A549 (cell line): Measurements from ENCODE around the gene ARHGAP28. TPM values are rescaled to one million over a fixed set of nuclear protein-coding genes. Genes with fewer than 3 reads are reported as not detected.

Experiments
- ATAC-seq, 2 experiments: fragments of 200-7000 bp in 1 of 2; fragments of >200 bp in 1 of 2; cut with Nextera tagmentation in 1 of 2; cut with Tn5 transposase in 1 of 2; 3 replicates each; pipeline versions ENCODE4 v1.8.0 to v1.9.1; 2018 to 2020; ENCODE audit warnings: mild to moderate bottlenecking in 1 of 2, moderate library complexity in 1 of 2
- CTCF ChIA-PET: fragments of 300-600 bp; sonication (Branson Sonifier 250); formaldehyde crosslinking; extraction: SDS; loops from one replicate; lab custom pipeline; 2021; ENCODE audit warnings: antibody characterized with exemption, inconsistent platforms; lab: Yijun Ruan, JAX
- POLR2A ChIA-PET: fragments of 350-600 bp; formaldehyde crosslinking; extraction: SDS; loops from one replicate; lab custom pipeline; 2021; ENCODE audit warnings: antibody characterized with exemption, inconsistent platforms; lab: Yijun Ruan, JAX
- DNase-seq, 2 experiments: peaks; one replicate each; pipeline versions ENCODE4 v3.0.0 to v3.0.0-alpha.2; 2011 to 2016; ENCODE audit warnings: low read depth in 1 of 2, low spot score in 1 of 2
- FAIRE-seq: peaks from 2 replicates; lab custom pipeline; 2011; peaks lifted over from hg19 to GRCh38; lab: Jason Lieb, UNC
- H3K27ac ChIP-seq, 2 experiments: fragments of >200 bp; sonication (Bioruptor Twin); formaldehyde crosslinking; 3 replicates each; pipeline ENCODE4 v1.5.1; 2016 to 2017
- H3K4me1 ChIP-seq: fragments of >200 bp; sonication (Bioruptor Twin); formaldehyde crosslinking; 3 replicates; pipeline ENCODE4 v1.6.1; 2016
- H3K4me2 ChIP-seq: fragments of >200 bp; sonication (Bioruptor Twin); formaldehyde crosslinking; 3 replicates; pipeline ENCODE4 v1.6.1; 2016
- H3K4me3 ChIP-seq: fragments of >200 bp; sonication (Bioruptor Twin); formaldehyde crosslinking; 3 replicates; pipeline ENCODE4 v1.5.1; 2016
- H3K9me3 ChIP-seq: fragments of >200 bp; sonication (Bioruptor Twin); formaldehyde crosslinking; 3 replicates; pipeline ENCODE4 v1.6.1; 2016
- BHLHE40 ChIP-seq: IDR thresholded peaks from 2 replicates; pipeline ENCODE4 v1.6.1; 2012; ENCODE audit warnings: low read depth, low read length, inconsistent platforms
- CHD4 ChIP-seq: fragments of 200-600 bp; sonication (generic); IDR thresholded peaks from 2 replicates; pipeline ENCODE4 v1.6.1; 2016; ENCODE audit warnings: antibody characterized with exemption, mild to moderate bottlenecking, borderline replicate concordance
- EHMT2 ChIP-seq: fragments of 200-600 bp; sonication (generic); IDR thresholded peaks from 2 replicates; pipeline ENCODE4 v1.6.1; 2016; ENCODE audit warnings: antibody characterized with exemption, low read depth, mild to moderate bottlenecking, moderate library complexity
- ESRRA ChIP-seq: fragments of 150-350 bp; IDR thresholded peaks from 2 replicates; pipeline ENCODE4 v1.6.1; 2014; ENCODE audit warnings: mild to moderate bottlenecking, low read length, borderline replicate concordance
- FOSL2 ChIP-seq, 2 experiments: fragments of 450-650 bp in 1 of 2; fragments of >200 bp in 1 of 2; sonication (Bioruptor Twin) in 1 of 2; formaldehyde crosslinking; IDR thresholded peaks; 2 replicates each; pipeline versions ENCODE4 v1.5.0 to v1.6.1; 2016 to 2020; ENCODE audit warnings: mild to moderate bottlenecking in 1 of 2, moderate library complexity in 1 of 2
- FOXS1 ChIP-seq: fragments of 250-450 bp; sonication (Bioruptor Pico); IDR thresholded peaks from 2 replicates; pipeline ENCODE4 v1.5.0; 2020; ENCODE audit warnings: mild to moderate bottlenecking, moderate library complexity
- GATA3 ChIP-seq: IDR thresholded peaks from 2 replicates; pipeline ENCODE4 v1.6.1; 2012; ENCODE audit warnings: borderline replicate concordance
- JUN ChIP-seq, 2 experiments: fragments of >200 bp; sonication (Bioruptor Twin); formaldehyde crosslinking; IDR thresholded peaks; 2 replicates in 1 of 2; 3 replicates in 1 of 2; pipeline ENCODE4 v1.6.1; 2016 to 2017
- KDM1A ChIP-seq: fragments of 200-600 bp; sonication (generic); IDR thresholded peaks from 2 replicates; pipeline ENCODE4 v1.6.1; 2016; ENCODE audit warnings: low read depth, mild to moderate bottlenecking
- NFE2L2 ChIP-seq: fragments of 150-350 bp; conservative IDR thresholded peaks from 2 replicates; pipeline ENCODE4 v1.6.1; 2014; ENCODE audit warnings: low read length
- NPAS2 ChIP-seq: fragments of 250-450 bp; sonication (Bioruptor Pico); IDR thresholded peaks from 2 replicates; pipeline ENCODE4 v1.8.0; 2022; ENCODE audit warnings: mild to moderate bottlenecking, moderate library complexity, borderline replicate concordance
- NR3C1 ChIP-seq: fragments of >200 bp; sonication (Bioruptor Twin); formaldehyde crosslinking; IDR thresholded peaks from 3 replicates; pipeline ENCODE4 v1.6.1; 2017
- PHF8 ChIP-seq: fragments of 200-600 bp; sonication (generic); IDR thresholded peaks from 2 replicates; pipeline ENCODE4 v1.6.1; 2016; ENCODE audit warnings: low read depth, mild to moderate bottlenecking, antibody characterized with exemption, moderate library complexity, borderline replicate concordance
- RAD21 ChIP-seq, 2 experiments: fragments of >200 bp in 1 of 2; sonication (Bioruptor Twin) in 1 of 2; formaldehyde crosslinking in 1 of 2; IDR thresholded peaks in 1 of 2; conservative IDR thresholded peaks in 1 of 2; 2 replicates in 1 of 2; 3 replicates in 1 of 2; pipeline ENCODE4 v1.6.1; 2012 to 2018; ENCODE audit warnings: inconsistent platforms in 1 of 2
- RNF2 ChIP-seq: fragments of 200-600 bp; sonication (generic); IDR thresholded peaks from 2 replicates; pipeline ENCODE4 v1.6.1; 2016; ENCODE audit warnings: low read depth, mild to moderate bottlenecking, antibody characterized with exemption, moderate library complexity, borderline replicate concordance
- SREBF2 ChIP-seq: fragments of 450-650 bp; IDR thresholded peaks from 2 replicates; pipeline ENCODE4 v1.6.1; 2014; ENCODE audit warnings: mild to moderate bottlenecking, moderate library complexity
- ZC3H11A ChIP-seq: fragments of 450-650 bp; IDR thresholded peaks from 2 replicates; pipeline ENCODE4 v1.6.1; 2014; ENCODE audit warnings: antibody characterized with exemption, mild to moderate bottlenecking
- ZSCAN20 ChIP-seq: fragments of 250-450 bp; sonication (Bioruptor Pico); IDR thresholded peaks from 2 replicates; pipeline ENCODE4 v1.8.0; 2022; ENCODE audit warnings: mild to moderate bottlenecking, moderate library complexity
- WGBS: methylation state at CpG from one replicate; pipeline ENCODE4 v1.1.6; 2017; ENCODE audit errors: missing lambda C conversion rate; 5-methylcytosine and 5-hydroxymethylcytosine counted together
- polyA plus RNA-seq, 4 experiments: library from polyadenylated mRNA; depleted of rRNA in 3 of 4; stranded (reverse); fragments of >200 nt; fragmentation: RNase III in 1 of 4; extraction: RNeasy Plus Mini Kit Qiagen cat#74134 plus additional on column Dnase treatment in 1 of 4; gene quantifications; 2 replicates in 3 of 4; 3 replicates in 1 of 4; pipeline ENCODE4 v1.2.3, GENCODE V29; 2011 to 2017
- TF ChIP-seq, protein P1 (sequence below): fragments of >200 bp; sonication (Bioruptor Twin); formaldehyde crosslinking; IDR thresholded peaks from 3 replicates; pipeline ENCODE4 v1.5.1; 2016
- TF ChIP-seq, protein P2 (sequence below): fragments of >200 bp; sonication (Bioruptor Twin); formaldehyde crosslinking; IDR thresholded peaks from 3 replicates; pipeline ENCODE4 v1.6.1; 2016
- TF ChIP-seq, protein P3 (sequence below): fragments of 250-450 bp; sonication (Bioruptor Pico); IDR thresholded peaks from 2 replicates; pipeline ENCODE4 v1.5.0; 2020; ENCODE audit warnings: low read depth, mild to moderate bottlenecking, moderate library complexity
- TF ChIP-seq, protein P4 (sequence below): fragments of 150-350 bp; IDR thresholded peaks from 2 replicates; pipeline ENCODE4 v1.6.1; 2014; ENCODE audit warnings: low read depth, mild to moderate bottlenecking, low read length

The ARHGAP28 gene
- polyA plus RNA-seq, 2 of the 4 experiments (the other 2 are of a cell fraction), result 0.13 to 0.17 TPM

DNA sequence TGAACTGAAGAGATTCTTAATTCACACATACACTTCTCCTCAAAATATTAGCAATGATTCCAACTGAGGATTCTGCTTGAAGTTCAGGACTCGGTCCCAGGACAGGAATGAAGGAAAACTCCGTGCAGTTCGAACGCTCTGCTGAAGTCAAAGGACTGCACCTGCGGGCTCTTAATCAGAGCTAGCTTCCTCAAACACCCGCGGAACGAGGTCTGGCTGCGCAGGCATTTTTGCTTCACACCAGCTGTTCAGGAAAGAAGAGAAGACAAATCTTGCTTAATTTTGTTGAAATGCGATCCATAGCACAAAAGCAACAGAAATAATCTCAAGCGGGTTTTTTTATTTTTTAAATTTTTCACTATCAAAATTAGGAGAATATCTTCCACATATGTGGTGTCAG lies 212.5 kb downstream of the ARHGAP28 start:
- ChIA-PET POLR2A (no interaction called here), CTCF (interaction anchor here (1.0 to 1.3 kb wide), 2 partner anchors 22 to 81 kb away, joined by 3 to 5 read pairs; no protein-coding TSS in a partner anchor)
- Histone ChIP-seq H3K4me3 (no peak overlapping the region), H3K9me3 (no peaks in the 10 kb centered on the region), H3K4me1 (no peaks in the 10 kb centered on the region), H3K4me2 (no peak overlapping the region), H3K27ac (no peak overlapping the region)
- ATAC-seq, result no peak
- TF ChIP-seq ZC3H11A (no peak), ZSCAN20 (CRISPR knock-in tag) (no peak), SREBF2 (no peak), RNF2 (no peak), EHMT2 (no peak), NPAS2 (CRISPR knock-in tag) (no peak), BHLHE40 (no peak)
- TF ChIP-seq, protein P1, sequence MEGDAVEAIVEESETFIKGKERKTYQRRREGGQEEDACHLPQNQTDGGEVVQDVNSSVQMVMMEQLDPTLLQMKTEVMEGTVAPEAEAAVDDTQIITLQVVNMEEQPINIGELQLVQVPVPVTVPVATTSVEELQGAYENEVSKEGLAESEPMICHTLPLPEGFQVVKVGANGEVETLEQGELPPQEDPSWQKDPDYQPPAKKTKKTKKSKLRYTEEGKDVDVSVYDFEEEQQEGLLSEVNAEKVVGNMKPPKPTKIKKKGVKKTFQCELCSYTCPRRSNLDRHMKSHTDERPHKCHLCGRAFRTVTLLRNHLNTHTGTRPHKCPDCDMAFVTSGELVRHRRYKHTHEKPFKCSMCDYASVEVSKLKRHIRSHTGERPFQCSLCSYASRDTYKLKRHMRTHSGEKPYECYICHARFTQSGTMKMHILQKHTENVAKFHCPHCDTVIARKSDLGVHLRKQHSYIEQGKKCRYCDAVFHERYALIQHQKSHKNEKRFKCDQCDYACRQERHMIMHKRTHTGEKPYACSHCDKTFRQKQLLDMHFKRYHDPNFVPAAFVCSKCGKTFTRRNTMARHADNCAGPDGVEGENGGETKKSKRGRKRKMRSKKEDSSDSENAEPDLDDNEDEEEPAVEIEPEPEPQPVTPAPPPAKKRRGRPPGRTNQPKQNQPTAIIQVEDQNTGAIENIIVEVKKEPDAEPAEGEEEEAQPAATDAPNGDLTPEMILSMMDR, result no peak
- TF ChIP-seq, protein P2, sequence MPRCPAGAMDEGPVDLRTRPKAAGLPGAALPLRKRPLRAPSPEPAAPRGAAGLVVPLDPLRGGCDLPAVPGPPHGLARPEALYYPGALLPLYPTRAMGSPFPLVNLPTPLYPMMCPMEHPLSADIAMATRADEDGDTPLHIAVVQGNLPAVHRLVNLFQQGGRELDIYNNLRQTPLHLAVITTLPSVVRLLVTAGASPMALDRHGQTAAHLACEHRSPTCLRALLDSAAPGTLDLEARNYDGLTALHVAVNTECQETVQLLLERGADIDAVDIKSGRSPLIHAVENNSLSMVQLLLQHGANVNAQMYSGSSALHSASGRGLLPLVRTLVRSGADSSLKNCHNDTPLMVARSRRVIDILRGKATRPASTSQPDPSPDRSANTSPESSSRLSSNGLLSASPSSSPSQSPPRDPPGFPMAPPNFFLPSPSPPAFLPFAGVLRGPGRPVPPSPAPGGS, result no peak
- no peak for FAIRE-seq
- DNase-seq, result no peak
- WGBS, result 63% methylated on average over 11 of the region's 11 CpGs

DNA sequence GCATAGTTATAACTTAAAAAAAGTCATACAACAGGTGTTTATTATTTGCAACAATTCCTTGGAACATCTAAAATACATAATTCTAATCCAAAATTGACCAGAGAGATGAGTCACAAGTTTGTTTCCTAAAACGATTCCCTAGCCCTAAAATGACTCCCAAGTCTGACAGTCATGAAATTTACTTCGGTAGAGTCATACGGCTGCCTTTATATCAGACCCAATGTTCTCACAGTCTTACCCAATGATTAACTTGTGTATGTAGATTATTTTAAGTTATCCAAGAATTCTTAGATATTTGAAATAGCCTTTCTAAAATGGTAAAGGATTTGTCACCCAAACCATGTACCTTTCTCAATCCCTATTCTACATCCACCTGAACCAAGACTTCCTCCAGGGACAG lies 213.2 kb downstream of the ARHGAP28 start:
- Histone ChIP-seq H3K4me3 (no peak overlapping the region), H3K27ac (no peak overlapping the region), H3K4me2 (no peak overlapping the region), H3K9me3 (no peaks in the 10 kb centered on the region), H3K4me1 (no peaks in the 10 kb centered on the region)
- ChIA-PET POLR2A (no interaction called here), CTCF (no interaction called here)
- TF ChIP-seq, protein P3, sequence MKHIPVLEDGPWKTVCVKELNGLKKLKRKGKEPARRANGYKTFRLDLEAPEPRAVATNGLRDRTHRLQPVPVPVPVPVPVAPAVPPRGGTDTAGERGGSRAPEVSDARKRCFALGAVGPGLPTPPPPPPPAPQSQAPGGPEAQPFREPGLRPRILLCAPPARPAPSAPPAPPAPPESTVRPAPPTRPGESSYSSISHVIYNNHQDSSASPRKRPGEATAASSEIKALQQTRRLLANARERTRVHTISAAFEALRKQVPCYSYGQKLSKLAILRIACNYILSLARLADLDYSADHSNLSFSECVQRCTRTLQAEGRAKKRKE (CRISPR knock-in tag), result no peak
- no peak for TF ChIP-seq ESRRA
- FAIRE-seq (no peak), DNase-seq (no peak), ATAC-seq (no peak)
- WGBS, result 63% methylated on average over 3 of the region's 3 CpGs

DNA sequence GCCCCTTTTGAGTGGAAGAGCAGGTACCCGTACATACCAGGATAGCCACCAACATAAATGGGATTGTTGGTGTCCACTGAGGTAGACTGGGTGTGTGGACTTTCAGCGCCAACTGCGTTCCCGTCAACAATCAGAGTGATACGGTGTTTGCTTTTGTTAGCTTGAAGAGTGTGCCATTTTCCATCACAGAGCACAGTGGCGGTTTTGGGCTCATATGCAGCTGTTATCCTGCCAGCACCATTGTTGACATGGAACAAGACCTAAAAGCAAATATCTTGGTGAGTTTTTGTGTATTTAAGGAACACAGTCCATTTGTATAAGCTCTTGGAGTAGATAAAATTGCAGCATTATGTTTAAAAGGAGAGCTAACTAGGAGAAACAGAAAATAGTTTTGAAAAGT lies 213.6 kb downstream of the ARHGAP28 start:
- ChIA-PET POLR2A (no interaction called here), CTCF (no interaction called here)
- Histone ChIP-seq H3K4me2 (no peak overlapping the region), H3K4me3 (no peak overlapping the region), H3K9me3 (no peaks in the 10 kb centered on the region), H3K27ac (no peak overlapping the region), H3K4me1 (no peaks in the 10 kb centered on the region)
- FAIRE-seq (no peak), DNase-seq (no peak), ATAC-seq (no peak)
- no peak for TF ChIP-seq RAD21 (conservative IDR thresholded peaks at IDR 0.05 in 1 of 2, IDR thresholded peaks at IDR 0.05 in 1 of 2)
- no peak for TF ChIP-seq SREBF2
- 51% methylated on average over 5 of the region's 6 CpGs for WGBS

DNA sequence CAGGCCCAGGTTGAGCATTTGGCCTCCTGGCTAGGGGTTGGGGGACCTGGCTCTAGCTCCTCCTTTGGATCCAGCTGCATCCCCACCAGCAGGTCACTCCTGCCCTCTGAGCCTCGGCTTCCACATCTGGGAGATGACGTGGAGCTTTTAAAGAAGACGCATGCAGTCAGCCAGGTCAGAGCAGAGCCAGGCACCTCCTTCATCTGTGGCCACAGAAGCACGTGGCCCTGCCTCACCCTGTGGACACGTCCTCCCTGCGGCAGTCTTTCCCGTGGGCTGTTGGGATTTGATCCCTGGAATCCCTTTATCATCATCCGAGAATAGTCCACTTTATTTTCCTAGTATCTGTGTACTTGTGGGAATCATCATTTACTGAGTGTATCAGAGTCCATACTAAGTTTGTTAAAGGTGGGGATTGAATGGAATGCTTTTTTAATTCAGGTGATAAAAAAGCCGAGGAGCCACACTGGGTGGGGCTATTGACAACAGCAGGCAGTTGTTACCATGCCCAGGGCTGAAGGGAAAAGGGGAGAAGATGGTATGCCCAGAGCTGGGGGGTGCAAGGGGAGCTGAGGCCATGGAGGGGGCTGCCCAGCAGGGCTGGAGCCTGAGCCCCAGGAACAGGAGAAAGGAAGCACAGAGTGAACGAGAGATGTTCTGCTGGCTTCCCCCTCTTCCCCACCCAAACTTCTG lies 218.0 kb downstream of the ARHGAP28 start:
- Histone ChIP-seq H3K27ac (no peak overlapping the region), H3K4me1 (no peaks in the 10 kb centered on the region), H3K4me3 (no peak overlapping the region), H3K9me3 (no peaks in the 10 kb centered on the region), H3K4me2 (no peak overlapping the region)
- ChIA-PET POLR2A (no interaction called here), CTCF (interaction anchor here (0.6 to 1.1 kb wide), 3 partner anchors 27 to 229 kb away, joined by 3 read pairs; no protein-coding TSS in a partner anchor)
- DNase-seq (no peak), FAIRE-seq (no peak), ATAC-seq (no peak)
- WGBS, result 12% methylated on average over 8 of the region's 10 CpGs
- TF ChIP-seq NFE2L2 (no peak), BHLHE40 (no peak), GATA3 (no peak), NR3C1 (no peak), FOSL2 (IDR thresholded peaks at IDR 0.05) (no peak), FOSL2 (CRISPR knock-in tag; IDR thresholded peaks at IDR 0.05) (no peak), NPAS2 (CRISPR knock-in tag) (no peak), CHD4 (no peak), PHF8 (no peak), RAD21 (conservative IDR thresholded peaks at IDR 0.05 in 1 of 2, IDR thresholded peaks at IDR 0.05 in 1 of 2) (no peak), KDM1A (no peak), JUN (IDR thresholded peaks at IDR 0.05) (no peak), FOXS1 (no peak)
- TF ChIP-seq, protein P3 (CRISPR knock-in tag), result no peak
- TF ChIP-seq, protein P4, sequence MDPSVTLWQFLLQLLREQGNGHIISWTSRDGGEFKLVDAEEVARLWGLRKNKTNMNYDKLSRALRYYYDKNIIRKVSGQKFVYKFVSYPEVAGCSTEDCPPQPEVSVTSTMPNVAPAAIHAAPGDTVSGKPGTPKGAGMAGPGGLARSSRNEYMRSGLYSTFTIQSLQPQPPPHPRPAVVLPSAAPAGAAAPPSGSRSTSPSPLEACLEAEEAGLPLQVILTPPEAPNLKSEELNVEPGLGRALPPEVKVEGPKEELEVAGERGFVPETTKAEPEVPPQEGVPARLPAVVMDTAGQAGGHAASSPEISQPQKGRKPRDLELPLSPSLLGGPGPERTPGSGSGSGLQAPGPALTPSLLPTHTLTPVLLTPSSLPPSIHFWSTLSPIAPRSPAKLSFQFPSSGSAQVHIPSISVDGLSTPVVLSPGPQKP, result no peak
